Stimulated activated CD4-positive, alpha-beta T cell treated with anti-CD3 and anti-CD28 coated beads, Interleukin-1b, Interleukin-23, amount 100 ng/mL, for 24 hours (primary cell): Measurements from ENCODE around the gene GLDN.
"Not testable (repeated sequence)": the region's sequence is repeated elsewhere in the genome, so short reads cannot be mapped to it uniquely, and the experiment has no call there.

ENCODE experiments used
- DNase-seq, 4 experiments: peaks; one replicate each; pipeline ENCODE4 v3.0.0-alpha.2; 2020; ENCODE audit warnings: low read depth in 4 of 4, low spot score in 1 of 4

GLDN gene

DNA sequence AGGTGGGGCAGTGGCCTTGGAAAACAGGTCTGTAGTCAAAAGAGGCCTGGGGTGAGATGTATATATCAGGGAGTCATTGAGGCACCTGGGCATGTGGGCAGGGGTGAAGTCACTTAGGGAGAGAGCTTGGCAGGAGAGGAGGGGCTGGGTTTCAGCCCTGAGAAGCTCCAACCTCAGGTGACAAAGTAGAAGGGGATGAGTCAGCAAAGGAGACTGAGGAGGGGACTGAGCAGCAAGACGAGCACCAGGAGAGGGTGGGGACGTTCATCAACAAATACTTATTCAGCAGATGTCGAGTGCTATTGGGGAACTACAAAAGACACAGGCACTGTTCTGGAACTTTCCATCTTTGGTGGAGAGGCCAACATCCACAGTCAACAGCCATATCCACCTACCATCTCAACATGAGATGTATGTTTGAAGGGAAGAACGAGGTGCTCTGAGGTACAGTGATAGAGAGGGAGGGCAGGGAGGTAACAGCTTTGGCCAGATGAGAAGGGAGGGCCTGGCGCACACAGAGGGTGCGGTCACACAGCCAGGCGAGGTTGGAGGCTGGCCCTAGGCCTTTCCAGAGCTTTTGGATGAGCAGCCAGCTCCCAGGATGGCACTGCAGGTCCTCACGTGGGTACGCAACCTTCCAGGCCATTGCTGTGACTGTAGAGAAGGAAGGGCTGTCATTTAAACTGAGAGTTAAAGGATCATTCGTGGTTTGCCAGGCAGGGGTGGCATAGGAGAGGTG lies 45.7 kb downstream of the GLDN start:
- DNase-seq = no peak

DNA sequence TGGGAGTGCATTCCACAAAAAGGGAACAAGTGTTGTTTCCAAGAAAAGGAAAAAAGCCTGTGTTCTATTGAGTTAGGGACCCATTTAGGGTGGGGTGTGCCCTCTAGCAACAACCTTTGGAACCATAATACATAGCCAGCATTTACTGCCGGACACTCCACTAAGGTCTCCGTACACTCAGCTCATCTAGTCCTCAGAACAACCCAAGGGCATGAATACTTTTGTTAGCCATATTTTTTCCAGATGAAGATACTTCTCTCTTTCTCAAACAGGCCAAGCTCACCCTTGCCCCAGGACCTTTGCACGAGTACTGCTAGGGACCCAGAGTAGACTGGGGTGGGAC lies 46.2 kb downstream of the GLDN start:
- DNase-seq = no peak

DNA sequence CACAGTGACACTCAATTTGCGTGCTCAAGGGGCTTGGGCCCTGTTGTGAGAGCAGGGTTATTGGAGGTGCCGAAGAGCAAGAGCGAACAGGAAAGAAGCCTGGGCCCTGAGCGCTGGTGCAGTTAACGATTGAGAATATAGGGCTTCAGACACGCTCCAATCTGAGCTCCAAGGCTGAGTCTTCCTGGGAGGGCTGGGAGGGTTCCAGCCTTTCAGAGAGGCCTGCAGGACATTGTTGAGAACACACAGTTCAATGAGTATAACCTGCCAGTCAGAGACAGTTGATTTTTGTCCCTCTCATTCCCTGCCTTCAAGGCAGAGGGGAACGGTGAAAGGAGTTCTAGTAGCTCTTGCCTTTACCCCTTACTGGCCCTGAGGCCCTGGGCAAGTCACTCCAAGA lies 47.3 kb downstream of the GLDN start:
- DNase-seq = no peak

DNA sequence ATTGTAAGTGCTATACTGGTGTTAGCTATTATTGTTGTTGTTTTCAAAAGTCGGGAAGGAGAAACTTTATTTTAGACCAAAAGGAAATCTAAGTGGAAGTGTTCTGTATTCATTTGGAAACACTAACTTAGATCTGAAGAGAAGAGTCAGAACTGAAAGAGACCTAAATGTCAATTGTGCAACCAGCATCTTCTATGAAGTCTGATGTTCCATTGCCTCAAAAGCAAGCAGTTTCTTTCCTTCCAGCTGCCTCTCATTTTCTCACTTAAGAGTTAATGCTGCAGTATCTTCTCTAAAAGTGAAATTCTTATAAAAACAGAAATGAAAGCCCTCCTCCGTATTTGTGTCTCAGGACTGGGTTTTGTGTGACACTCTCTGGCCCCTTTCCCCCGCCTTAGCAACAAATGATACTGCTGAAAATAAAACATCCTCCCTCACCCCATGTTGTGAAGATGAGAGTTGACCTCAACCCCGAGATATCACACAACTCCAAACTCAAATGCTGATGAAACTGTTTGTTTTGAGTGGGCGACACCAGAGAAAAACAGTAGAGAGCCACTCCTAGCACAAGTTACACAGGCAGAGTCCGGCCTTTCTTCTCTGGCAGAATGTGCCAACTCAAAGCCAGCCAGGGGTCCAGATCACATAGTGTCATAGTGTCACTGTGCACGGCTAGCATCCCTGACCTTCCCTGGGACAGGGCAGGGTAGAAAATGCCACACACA lies 48.9 kb downstream of the GLDN start:
- no peak for DNase-seq

DNA sequence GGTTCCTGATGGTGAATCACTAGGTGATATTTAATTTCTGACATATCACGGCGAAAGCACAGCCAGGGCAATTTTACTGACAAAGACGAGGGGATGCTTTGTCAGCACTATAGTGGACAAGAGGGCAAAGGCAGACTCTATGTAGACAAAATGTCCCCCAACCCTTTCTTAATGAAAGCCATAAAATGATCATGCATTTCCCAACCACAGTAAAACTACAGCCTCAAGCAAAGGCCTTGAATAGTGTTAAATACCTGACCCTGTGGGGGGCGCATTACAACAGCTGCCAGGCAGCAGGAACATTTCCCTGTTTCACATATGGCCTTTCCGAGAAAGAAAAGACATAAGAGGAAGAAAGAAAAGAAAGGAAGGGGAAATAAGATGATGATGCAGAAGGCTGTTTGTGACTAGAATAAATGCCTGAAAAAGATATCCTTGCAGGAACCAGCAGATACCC lies 49.5 kb downstream of the GLDN start:
- DNase-seq = no peak

DNA sequence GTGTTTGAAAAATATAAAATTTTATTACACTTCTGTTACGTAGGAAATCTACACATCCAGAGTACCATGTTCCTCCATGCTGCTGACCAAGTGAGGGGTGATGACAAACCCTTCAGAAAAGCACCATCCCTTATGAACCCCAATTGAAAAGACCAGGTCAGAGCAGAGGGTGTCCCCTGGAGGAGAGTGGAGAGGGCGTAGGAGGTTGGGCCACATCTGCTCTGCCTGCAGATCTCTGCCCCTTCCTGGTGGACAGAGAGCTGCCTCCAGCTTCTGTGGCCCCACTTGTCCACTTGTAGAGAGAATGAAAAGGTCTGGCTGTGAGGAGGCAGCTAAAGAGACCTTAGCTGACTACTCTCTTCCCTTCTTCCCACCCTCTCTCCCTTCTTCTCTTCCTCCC lies 55.5 kb downstream of the GLDN start:
- DNase-seq = no peak

DNA sequence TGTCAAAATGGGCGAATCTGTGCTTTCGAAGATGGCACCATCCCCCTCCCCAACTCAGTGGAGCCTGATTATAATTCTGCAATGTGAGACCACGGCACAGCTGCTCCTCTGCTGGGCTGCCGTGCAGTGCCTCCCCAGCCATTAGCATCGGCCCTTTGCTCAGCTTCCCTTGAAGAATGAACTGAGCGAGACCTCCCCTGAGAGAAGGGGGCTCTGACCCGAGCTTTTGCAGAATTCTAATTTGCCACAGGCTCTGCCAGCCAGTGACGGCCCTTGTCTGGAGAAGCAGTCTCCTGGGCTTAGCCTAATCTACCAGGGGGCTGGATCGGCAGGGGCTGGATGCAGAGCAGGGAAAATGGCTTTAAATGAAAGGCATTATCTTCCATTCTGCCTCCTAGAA lies 57.2 kb downstream of the GLDN start:
- no peak for DNase-seq

DNA sequence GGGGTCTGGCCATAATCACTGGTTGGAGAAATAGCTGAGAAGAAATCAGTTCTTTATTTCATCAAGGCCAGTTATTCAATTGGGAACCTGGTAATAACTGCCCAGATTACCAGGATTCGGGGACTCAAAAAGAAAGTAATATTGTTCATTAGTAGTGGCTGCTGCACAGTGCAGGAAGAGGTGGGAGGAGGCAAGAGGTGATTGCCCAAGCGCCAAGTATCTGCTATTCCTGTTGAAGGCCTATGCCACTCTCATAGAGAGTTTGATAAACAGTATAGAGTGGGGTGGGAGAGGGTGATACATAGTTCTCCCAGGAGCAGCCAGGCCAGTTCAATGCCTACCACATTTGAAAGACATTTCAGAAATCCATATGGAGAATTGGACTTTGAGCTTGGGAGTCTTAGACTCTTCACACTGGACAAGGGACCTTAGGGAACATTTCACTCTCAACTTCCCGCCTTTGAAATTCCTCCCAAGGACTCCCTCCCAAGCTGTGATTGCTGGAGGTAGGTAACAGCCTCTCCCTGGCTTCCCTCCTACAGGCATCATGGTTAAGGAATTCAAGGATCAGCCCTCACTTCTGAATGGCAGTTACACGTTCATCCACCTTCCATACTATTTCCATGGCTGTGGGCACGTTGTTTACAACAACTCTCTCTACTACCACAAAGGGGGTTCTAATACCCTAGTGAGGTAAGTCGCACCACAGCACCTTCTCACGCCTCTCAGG lies 59.8 kb downstream of the GLDN start:
- no peak for DNase-seq

DNA sequence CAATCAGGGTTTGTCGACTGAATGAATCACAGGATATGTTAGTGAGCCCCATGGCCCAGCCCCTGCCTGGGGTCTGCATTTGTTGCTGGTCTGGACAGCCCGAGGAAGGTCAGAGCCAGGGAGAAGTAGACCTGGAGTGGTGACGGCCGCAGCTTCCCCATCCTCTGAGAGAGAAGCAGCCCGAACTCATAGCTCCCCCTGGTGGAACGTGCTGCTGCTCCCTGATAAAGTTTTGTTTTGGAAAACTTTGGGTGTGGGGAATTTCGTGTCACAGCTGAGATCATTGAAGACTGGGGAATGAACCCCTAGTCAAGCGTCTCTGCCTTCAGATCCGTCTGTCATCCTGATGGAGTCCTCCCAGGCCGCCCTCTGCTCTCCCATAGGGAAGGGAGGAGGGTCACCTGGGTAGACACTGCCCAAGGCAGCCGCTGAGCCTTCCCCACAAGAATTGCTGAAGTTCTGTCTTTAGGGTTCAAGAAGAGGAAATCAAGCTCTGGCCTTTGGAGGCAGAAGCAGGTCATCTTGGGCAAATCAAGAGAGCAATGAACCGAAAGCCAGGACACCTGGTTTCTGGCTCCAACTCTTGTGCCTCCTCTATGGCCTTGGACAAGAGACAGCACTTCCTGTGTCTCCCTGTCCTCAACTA lies 60.5 kb downstream of the GLDN start:
- no peak for DNase-seq

DNA sequence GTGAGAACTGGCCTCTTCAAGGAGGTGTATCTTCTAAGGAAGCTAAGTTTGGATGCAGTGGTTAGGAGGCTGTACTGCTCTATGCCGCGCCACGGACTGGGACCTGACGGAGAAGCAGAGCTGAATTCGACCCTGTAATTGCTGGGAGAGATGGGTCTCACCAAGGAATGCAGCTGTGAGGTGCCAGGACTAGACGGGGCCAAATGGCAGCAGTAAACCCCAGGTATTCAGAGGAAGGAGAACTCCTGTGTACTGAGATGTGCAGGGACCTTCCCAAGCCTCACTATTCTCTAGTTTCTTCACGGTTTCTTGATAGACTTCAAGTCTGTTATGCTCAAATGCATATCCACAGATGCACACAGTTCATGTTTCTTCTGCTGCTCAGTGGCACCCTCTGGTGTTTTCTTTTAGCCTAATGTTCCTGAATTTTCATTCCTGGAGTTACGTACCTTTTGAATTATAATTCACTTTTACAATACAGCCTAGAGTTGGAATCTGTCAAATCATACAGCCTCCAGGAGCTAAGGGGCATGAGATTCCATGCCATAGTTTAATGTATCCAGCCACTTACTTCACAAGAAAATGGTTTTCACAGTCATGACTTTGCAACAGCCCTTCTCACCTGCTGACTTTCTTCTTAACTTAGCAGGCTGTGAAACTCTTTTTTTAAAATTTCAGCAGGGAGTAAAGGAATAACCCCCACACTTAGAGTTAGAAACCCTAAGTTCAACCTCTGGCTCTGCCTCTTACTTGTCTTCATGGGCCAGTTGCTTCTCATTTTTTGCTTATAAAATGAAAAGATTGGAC lies 61.8 kb downstream of the GLDN start:
- no peak for DNase-seq

DNA sequence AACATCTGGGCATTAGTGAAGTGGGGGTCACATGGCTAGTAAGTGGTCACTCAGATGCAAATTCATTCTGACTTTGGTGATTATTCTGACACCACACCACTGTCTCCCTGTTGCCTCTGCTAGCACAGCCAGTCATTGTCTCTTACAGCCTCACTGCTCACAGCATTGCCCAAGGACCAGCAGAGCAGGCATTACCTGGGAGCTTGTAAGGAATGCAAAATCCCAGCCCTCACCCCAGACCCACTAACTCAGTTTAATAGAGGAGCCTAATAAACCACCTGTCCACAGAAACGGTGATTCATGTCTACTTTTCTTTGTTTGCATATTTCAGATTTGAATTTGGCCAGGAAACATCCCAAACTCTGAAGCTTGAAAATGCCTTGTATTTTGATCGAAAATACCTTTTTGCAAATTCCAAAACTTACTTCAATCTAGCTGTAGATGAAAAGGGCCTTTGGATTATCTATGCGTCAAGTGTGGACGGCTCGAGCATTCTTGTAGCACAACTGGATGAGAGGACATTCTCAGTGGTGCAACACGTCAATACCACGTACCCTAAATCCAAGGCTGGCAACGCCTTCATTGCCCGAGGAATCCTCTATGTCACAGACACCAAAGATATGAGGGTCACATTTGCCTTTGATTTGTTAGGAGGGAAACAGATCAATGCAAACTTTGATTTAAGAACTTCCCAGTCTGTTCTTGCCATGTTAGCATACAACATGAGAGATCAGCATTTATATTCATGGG lies 62.7 kb downstream of the GLDN start:
- no peak for DNase-seq

DNA sequence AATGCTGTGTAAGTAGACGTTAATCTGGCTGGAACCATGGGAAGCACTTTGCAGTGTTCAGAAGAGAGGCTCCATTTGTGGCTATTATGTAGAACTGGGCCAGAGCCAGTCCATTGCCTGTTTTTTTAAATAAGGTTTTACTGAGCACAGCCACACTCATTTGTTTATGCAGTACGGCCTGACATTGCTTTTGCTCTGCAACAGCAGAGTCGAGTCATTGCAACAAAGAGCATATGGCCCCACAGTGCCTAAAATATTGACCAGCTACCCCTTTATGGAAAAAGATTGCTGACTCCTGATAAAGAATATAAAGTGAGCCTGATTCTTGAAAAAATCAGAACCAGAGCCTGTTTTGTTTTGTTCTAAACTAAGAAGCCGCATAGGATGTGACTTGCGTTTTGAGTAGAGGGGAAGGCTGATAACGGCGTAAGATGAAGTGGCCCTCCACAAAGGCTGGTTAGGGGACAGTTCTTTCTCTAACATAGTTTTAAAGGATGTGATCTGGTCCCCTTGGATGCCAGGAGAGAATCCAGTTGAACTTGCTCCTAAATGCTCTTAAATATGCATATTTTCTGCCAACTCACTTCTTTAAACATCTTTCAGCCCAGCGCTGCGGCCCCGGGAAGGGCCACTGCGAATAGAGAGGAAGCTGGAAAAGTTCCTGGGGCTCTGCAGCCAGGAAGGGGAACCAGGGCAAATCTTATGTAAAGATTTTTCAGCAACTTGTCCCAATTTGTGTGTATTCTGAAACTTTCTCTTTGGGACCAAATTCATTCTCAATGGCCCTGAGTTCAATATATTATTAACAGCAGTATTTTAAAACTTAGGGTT lies 64.5 kb downstream of the GLDN start:
- no peak for DNase-seq

DNA sequence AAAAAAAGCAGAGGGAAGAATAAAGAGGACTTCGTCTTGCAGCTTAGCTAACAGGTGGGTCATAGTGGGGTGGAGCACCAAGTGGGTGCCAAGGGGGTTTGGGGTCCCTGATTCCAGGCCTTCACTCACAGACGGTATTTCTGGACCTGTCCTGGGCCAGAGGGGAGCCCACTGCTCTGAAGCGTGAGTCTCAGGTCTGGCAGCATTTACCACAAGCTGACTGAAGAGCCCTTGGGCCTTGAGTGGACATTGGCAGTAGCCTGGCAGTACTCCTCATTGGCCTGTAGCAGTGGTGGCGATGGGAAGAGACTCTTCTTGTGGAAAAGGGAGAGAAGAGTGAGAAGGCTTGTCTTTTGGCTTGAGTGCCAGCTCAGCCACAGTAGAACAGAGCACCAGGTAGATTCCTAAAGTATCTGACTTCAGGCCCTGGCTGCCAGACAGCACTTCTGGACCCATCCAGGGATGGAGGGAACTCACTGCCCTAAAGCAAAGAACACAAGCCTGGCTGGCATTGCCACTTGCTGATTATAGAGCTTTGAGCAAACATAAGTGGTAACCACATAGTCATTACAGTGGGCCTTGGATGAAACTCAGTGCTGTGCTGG lies 72.9 kb downstream of the GLDN start:
- no peak for DNase-seq

DNA sequence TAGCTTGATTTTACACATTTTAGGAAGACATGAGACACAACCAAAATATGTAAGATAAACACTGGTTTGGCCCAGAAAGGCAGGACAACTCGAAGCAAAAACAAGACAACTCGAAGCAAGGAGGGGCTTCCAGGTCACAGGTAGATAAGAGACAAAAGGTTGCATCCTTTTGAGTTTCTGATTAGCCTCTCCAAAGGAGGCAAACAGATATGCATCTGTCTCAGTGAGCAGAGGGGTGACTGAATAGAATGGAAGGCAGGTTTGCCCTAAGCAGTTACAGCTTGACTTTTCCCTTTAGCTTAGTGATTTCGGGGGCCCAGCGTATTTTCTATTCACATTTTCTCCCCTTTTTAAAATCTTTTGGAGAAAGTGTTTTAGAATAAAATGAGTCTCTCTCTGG lies 74.7 kb downstream of the GLDN start:
- DNase-seq = no peak

DNA sequence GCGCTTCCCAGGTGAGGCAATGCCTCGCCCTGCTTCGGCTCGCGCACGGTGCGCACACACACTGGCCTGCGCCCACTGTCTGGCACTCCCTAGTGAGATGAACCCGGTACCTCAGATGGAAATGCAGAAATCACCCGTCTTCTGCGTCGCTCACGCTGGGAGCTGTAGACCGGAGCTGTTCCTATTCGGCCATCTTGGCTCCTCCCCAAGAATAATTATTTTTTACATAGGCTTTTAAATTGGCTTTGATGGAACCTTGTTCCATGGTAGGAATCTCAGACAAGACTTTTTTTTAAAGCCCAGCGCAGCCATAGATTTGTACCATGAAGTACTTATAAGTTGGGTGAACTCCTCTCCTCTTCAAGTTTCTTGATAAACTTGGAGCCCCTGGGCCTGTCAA lies 81.6 kb downstream of the GLDN start:
- not testable (repeated sequence) for DNase-seq

DNA sequence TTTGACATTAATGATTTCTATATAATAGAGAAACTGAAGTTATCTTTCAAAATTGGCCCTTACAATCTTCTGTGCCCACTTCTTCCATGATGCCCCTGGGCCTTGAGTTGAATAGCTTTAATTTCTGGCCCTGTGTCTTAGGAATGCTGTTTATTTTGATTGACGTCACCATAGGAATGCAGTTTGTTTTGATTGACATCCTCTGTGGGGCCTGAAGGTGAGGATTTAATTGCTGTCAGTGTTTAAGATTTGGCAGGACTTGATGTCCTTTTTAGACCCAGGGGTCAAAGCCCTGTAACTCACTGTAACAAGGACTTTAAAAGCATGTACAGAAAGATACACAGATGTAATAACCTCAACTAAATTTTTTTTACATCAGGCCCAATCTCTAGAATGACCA lies 83.3 kb downstream of the GLDN start:
- no peak for DNase-seq

DNA sequence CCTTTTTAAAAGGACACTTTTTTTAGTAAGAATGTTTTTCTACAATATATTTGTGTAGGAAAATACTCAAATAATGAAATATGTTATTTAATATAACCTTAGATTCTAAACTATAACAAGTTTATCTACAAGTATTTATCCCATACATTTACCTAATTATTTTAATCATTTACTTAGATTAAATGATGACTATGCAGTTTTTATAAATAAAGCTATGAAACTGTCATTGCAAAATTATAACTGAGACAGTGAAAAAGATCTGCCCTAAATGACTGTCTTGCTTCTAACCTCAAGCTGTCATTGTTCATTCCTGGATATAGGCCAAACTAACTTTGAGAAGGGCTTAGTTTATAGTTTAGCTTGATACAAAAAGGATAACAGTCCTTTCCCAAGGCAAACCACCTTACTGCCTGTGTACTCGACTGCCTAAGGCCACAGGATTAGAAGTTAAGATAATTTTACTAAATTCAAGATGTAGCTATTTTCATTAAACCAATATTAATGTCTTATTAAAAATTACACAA lies 84.1 kb downstream of the GLDN start:
- no peak for DNase-seq

DNA sequence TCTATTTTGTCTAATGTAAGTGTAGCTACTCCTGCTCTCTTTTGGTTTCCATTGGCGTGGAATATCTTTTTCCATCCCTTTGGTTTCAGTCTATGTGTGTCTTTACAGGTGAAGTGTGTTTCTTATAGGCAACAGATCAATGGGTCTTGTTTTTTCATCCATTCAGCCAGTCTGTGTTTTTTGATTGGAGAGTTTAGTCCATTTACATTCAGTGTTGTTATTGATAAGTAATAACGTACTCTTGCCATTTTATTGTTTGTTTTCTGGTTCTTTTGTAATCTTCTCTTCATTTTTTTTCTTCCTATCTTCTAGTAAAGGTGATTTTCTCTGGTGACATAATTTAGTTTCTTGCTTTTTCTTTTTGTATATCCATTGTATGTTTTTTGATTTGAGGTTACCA lies 97.1 kb downstream of the GLDN start:
- DNase-seq = no peak
